Embryonic facial prominence (tissue), 1 donor: ENCODE measurements around the gene DLEC1.
"Not testable (repeated sequence)": the region's sequence is repeated elsewhere in the genome, so short reads cannot be mapped to it uniquely, and the experiment has no call there.

Source experiments
- DNase-seq: peaks from one replicate; pipeline ENCODE4 v3.0.0-alpha.2; 2016; ENCODE audit errors: extremely low spot score

Gene DLEC1

GRCh38 chr3:38036286-38036685 lies 2.7 kb upstream of the DLEC1 start:
- DNase-seq: no peak

- no peak for DNase-seq
These were observed 2.1 kb upstream of the DLEC1 start for GRCh38 chr3:38036906-38037305.

GRCh38 chr3:38038447-38038911 lies 529 bp upstream of the DLEC1 start:
- DNase-seq: no peak

GRCh38 chr3:38039899-38040261 lies 872 bp downstream of the DLEC1 start:
- no peak for DNase-seq

DNA sequence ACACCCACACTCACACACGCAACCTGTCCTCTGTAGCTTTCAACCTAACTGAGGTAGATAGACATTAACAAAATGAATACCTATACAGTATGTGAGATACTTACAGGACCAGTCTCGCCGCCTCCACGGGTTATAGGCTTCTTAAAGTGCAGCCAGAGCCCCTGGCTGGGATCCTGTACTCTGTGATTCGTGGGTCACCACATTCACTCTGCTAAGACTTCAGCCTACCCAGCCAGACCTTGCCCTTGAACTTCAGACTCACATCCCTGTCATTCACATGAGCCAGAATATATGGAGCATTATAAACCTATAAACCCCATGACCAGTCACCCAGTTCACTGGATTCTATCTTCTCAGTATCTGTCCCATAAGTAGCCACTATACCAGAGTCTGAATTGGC lies 1.4 kb downstream of the DLEC1 start:
- no peak for DNase-seq

GRCh38 chr3:38043486-38043885 lies 4.5 kb downstream of the DLEC1 start:
- DNase-seq: no peak

GRCh38 chr3:38046027-38046426 lies 7.0 kb downstream of the DLEC1 start:
- DNase-seq: no peak

- no peak for DNase-seq
These were observed 7.8 kb downstream of the DLEC1 start for GRCh38 chr3:38046821-38047220.

- no peak for DNase-seq
These were observed 8.9 kb downstream of the DLEC1 start for GRCh38 chr3:38047896-38048295.

DNA sequence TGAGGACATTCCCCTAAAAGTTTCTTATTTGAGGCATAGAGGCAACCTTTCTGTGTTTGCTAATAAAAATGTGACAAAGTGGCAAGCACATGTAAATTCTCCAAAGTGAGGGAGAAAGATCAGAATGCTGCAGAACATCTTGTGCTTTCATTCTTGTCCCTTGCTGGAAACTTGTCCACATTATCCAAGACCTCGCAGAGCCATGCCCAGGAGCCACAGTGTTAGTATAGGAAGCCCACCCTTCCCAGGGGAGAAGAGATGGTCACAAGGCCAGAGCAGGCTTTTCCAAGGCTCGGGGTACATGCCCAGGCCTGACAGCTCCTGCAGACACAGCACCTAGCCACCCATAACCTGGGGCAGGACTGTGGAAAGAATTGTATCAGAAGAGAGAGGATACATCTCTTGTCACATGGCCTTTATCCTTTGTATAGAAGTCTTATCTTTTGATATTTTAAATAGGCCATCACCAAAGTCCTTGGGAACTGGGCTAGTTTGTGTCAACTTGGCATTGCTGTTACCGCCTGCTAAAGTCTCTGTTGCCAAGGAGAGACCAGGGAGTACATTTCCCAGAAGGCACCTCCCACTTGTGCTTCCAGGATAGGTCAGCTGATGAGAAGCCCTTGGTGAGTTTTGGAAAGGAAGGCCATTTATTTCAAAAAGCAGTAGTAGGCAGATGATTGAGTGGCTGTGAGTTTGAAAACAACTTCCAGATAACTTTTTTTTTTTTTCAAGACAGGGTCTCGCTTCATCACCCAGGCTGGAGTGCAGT lies 10.5 kb downstream of the DLEC1 start:
- no peak for DNase-seq

- no peak for DNase-seq
These were observed 12.1 kb downstream of the DLEC1 start for GRCh38 chr3:38051131-38051530.

DNA sequence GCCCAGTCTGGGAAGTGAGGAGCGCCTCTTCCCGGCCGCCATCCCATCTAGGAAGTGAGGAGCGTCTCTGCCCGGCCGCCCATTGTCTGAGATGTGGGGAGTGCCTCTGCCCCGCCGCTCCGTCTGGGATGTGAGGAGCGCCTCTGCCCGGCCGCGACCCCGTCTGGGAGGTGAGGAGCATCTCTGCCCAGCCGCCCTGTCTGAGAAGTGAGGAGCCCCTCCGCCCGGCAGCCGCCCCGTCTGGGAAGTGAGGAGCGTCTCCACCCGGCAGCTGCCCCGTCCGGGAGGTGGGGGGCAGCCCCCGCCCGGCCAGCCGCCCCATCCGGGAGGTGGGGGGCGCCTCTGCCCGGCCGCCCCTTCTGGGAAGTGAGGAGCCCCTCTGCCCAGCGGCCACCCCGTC lies 14.3 kb downstream of the DLEC1 start:
- DNase-seq: not testable (repeated sequence)

GRCh38 chr3:38053813-38054498 lies 14.9 kb downstream of the DLEC1 start:
- DNase-seq: not testable (repeated sequence)

DNA sequence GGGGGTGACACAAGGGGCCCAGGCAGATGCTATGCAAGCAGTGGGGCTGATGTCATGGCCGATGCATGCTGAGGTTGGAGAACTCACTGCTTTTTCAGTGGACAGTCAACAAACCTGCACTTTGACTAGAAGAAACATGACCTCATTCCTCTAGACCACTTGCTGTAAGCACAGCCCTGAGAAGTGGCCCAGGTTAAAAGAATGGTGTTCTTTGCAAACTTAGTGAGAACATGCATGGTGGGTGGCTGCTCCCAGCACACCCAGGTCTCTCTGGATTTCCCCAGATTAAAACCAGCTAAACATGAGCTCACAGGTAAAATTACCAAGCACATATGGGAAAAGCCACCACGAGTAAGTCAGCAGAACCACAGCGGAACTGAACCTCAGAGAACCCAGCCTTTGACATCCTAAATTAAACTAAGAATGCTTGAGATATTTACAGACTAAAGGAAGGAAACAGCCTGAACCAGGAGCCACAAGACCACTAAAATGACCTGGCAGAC lies 15.5 kb downstream of the DLEC1 start:
- no peak for DNase-seq

- no peak for DNase-seq
These were observed 20.1 kb downstream of the DLEC1 start for GRCh38 chr3:38059148-38059547.

GRCh38 chr3:38059591-38059990 lies 20.6 kb downstream of the DLEC1 start:
- no peak for DNase-seq

GRCh38 chr3:38062809-38063208 lies 23.8 kb downstream of the DLEC1 start:
- no peak for DNase-seq

GRCh38 chr3:38064453-38064852 lies 25.4 kb downstream of the DLEC1 start:
- DNase-seq: not testable (repeated sequence)

DNA sequence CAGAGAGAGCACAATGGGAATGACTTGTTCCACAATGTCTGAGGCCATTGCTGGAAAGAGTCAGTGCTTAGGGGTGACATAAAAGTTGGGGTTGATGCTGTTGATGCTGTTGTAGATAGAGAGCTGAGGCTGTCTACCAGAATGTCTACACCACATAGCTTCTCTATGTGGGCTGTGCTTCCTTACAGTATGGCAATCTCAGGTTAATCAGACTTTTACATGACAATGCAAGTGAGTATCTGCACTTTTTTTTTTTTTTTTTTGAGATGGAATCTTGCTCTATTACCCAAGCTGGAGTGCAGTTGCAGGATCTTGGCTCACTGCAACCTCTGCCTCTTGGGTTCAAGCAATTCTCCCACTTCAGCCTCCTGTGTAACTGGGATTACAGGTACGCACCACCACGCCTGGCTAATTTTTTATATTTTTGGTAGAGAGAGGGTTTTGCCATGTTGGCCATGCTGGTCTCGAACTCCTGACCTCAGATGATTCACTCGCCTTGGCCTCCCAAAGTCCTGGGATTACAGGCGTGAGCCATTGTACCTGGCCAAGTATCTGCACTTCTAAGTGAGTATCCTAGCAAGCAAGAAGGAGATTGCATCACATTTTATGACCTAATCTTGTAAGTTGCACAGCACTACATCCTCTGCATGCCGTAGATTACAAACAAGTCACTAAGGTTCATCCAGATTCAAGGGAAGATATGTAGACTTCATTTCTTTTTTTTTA lies 28.7 kb downstream of the DLEC1 start:
- no peak for DNase-seq

GRCh38 chr3:38070013-38070412 lies 31.0 kb downstream of the DLEC1 start:
- no peak for DNase-seq

DNA sequence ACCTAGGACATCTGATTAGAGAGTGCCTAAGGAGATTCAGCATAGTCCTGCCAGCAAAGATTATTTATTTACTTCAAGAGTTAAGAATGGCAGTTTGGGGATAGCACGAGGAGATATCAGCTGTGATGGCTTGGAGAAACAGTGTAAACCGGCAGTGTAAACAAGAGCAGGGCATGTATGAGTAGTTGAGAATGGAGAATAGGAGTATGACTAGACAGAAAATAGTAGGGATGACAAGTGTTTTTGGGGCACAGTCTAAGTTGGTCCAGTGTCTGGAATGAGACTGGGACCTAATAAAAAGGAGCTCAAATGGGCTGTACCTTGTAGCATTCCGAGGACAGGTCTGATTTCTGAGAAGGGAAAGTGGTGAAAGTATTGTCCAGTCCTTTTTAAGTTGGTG lies 38.1 kb downstream of the DLEC1 start:
- DNase-seq: not testable (repeated sequence)

GRCh38 chr3:38082296-38082695 lies 43.3 kb downstream of the DLEC1 start:
- not testable (repeated sequence) for DNase-seq
